HCT116 (cell line): Measurements from ENCODE around the gene HOXD13. TPM values are rescaled to one million over a fixed set of nuclear protein-coding genes. Genes with fewer than 3 reads are reported as not detected.

ENCODE experiments used
- ATAC-seq: fragments of 200-7000 bp; cut with Tn5 transposase; 2 replicates; pipeline ENCODE4 v1.9.1; 2020; ENCODE audit warnings: mild to moderate bottlenecking, moderate library complexity
- BruUV-seq: library from RNA; stranded (reverse); fragments of 400-500 nt; replicated peaks from 2 replicates; lab custom pipeline; 2021; lab: Mats Ljungman, UMichigan
- CTCF ChIA-PET: fragments of 300-600 bp; sonication (Branson Sonifier 250); formaldehyde crosslinking; loops from one replicate; lab custom pipeline; 2021; ENCODE audit warnings: antibody characterized with exemption; lab: Charles Lee
- POLR2A ChIA-PET: fragments of 300-600, 350-600 bp; sonication (Branson Sonifier 250); formaldehyde crosslinking; loops from one replicate; lab custom pipeline; 2021; ENCODE audit warnings: antibody characterized with exemption; lab: Charles Lee
- RAD21 ChIA-PET, 2 experiments: fragments of 300-600 bp; sonication (Branson Sonifier 250); formaldehyde crosslinking; loops; one replicate each; lab custom pipeline; 2023; ENCODE audit warnings: low total read pairs in 2 of 2; ENCODE audit not compliant: uncharacterized antibody in 2 of 2, unreplicated experiment in 2 of 2, low non-redundant PET in 1 of 2; lab: Charles Lee
- DNase-seq: peaks from one replicate; pipeline ENCODE4 v3.0.0-alpha.2; 2010; ENCODE audit warnings: low read depth, low spot score
- H2AFZ ChIP-seq: fragments of 200-600 bp; shearing (Covaris generic), sonication (generic); 2 replicates; pipeline ENCODE4 v1.6.1; 2017; ENCODE audit warnings: low read depth, mixed run types, mixed read lengths, antibody characterized with exemption, low read length; ENCODE audit not compliant: poor library complexity, severe bottlenecking
- H3K27ac ChIP-seq: 2 replicates; pipeline ENCODE4 v1.5.1; 2012; ENCODE audit warnings: low read depth, low read length
- H3K27me3 ChIP-seq: fragments of 200-600 bp; sonication (generic); 2 replicates; pipeline ENCODE4 v1.6.1; 2016; ENCODE audit warnings: mixed run types, low read length, mixed read lengths; ENCODE audit not compliant: insufficient read depth
- H3K36me3 ChIP-seq, 2 experiments: fragments of 200-500 bp in 1 of 2; fragments of 200-600 bp in 1 of 2; sonication (Bioruptor generic) in 1 of 2; sonication (generic) in 1 of 2; 2 replicates each; pipeline versions ENCODE4 v1.5.1 to v1.6.1; 2014 to 2016; ENCODE audit warnings: low read length in 2 of 2, inconsistent platforms in 1 of 2, mixed read lengths in 1 of 2, mixed run types in 1 of 2; ENCODE audit not compliant: insufficient read depth in 2 of 2, control insufficient read depth in 1 of 2
- H3K4me1 ChIP-seq, 2 experiments: fragments of 200-600 bp in 1 of 2; sonication (generic) in 1 of 2; 2 replicates each; pipeline versions ENCODE4 v1.5.1 to v1.6.1; 2012 to 2017; ENCODE audit warnings: low read length in 2 of 2, inconsistent platforms in 1 of 2, mild to moderate bottlenecking in 1 of 2, mixed read lengths in 1 of 2, mixed run types in 1 of 2, moderate library complexity in 1 of 2; ENCODE audit not compliant: insufficient read depth in 2 of 2, control insufficient read depth in 1 of 2
- H3K4me2 ChIP-seq: fragments of 200-600 bp; sonication (generic); 2 replicates; pipeline ENCODE4 v1.6.1; 2017; ENCODE audit warnings: mixed run types, low read length, mixed read lengths
- H3K4me3 ChIP-seq, 2 experiments: fragments of 200-600 bp in 1 of 2; sonication (generic) in 1 of 2; replicated peaks in 1 of 2; 2 replicates each; pipeline ENCODE4 v1.5.1; 2011 to 2016; ENCODE audit warnings: low read length in 2 of 2, control low read depth in 1 of 2, low read depth in 1 of 2, mild to moderate bottlenecking in 1 of 2, mixed read lengths in 1 of 2, mixed run types in 1 of 2
- H3K79me2 ChIP-seq: fragments of 200-600 bp; sonication (generic); 2 replicates; pipeline ENCODE4 v1.6.1; 2017; ENCODE audit warnings: mild to moderate bottlenecking, mixed run types, low read length, moderate library complexity, mixed read lengths; ENCODE audit not compliant: insufficient read depth
- H3K9ac ChIP-seq: fragments of 200-600 bp; sonication (generic); 2 replicates; pipeline ENCODE4 v1.6.1; 2016; ENCODE audit warnings: low read length, mixed read lengths
- H3K9me2 ChIP-seq: fragments of 200-600 bp; sonication (generic), shearing (Covaris generic); 2 replicates; pipeline ENCODE4 v1.6.1; 2017; ENCODE audit warnings: mixed run types, mild to moderate bottlenecking, moderate library complexity; ENCODE audit not compliant: insufficient read depth
- H3K9me3 ChIP-seq, 2 experiments: fragments of 200-500 bp in 1 of 2; fragments of 200-600 bp in 1 of 2; sonication (Bioruptor generic) in 1 of 2; sonication (generic) in 1 of 2; 2 replicates each; pipeline ENCODE4 v1.6.1; 2014 to 2017; ENCODE audit warnings: low read length in 2 of 2, mixed read lengths in 2 of 2, inconsistent platforms in 1 of 2, low read depth in 1 of 2, mild to moderate bottlenecking in 1 of 2, mixed run types in 1 of 2, moderate library complexity in 1 of 2; ENCODE audit not compliant: control insufficient read depth in 1 of 2, insufficient read depth in 1 of 2
- H4K20me1 ChIP-seq: fragments of 200-600 bp; sonication (generic), shearing (Covaris generic); 2 replicates; pipeline ENCODE4 v1.6.1; 2017; ENCODE audit warnings: mixed run types, mild to moderate bottlenecking, moderate library complexity; ENCODE audit not compliant: insufficient read depth
- CEBPB ChIP-seq: IDR thresholded peaks from 2 replicates; pipeline ENCODE4 v1.6.1; 2012; ENCODE audit warnings: low read depth
- EGR1 ChIP-seq: IDR thresholded peaks from 2 replicates; pipeline ENCODE4 v1.6.1; 2012; ENCODE audit warnings: low read depth
- ELF1 ChIP-seq: IDR thresholded peaks from 2 replicates; pipeline ENCODE4 v1.6.1; 2012; ENCODE audit warnings: low read depth, borderline replicate concordance
- EZH2phosphoT487 ChIP-seq: fragments of 200-600 bp; IDR thresholded peaks from 2 replicates; pipeline ENCODE4 v1.6.1; 2018; ENCODE audit warnings: antibody characterized with exemption, borderline replicate concordance
- FOSL1 ChIP-seq: IDR thresholded peaks from 2 replicates; pipeline ENCODE4 v1.6.1; 2012; ENCODE audit warnings: low read depth
- POLR2A ChIP-seq: IDR thresholded peaks from 2 replicates; pipeline ENCODE4 v1.7.0; 2011; ENCODE audit warnings: borderline replicate concordance; ENCODE audit not compliant: insufficient read depth, insufficient read length; ENCODE audit errors: extremely low read depth
- POLR2AphosphoS5 ChIP-seq: IDR thresholded peaks from 2 replicates; pipeline ENCODE4 v1.6.1; 2011; ENCODE audit warnings: mild to moderate bottlenecking, low read depth, low read length, moderate library complexity
- SP1 ChIP-seq: IDR thresholded peaks from 2 replicates; pipeline ENCODE4 v1.6.1; 2012; ENCODE audit warnings: low read depth
- SRF ChIP-seq: IDR thresholded peaks from 2 replicates; pipeline ENCODE4 v1.6.1; 2012; ENCODE audit warnings: low read depth
- ZNF274 ChIP-seq: fragments of 200-500 bp; sonication (Bioruptor generic); IDR thresholded peaks from 2 replicates; pipeline ENCODE4 v1.6.1; 2014; ENCODE audit warnings: mild to moderate bottlenecking, low read depth, low read length, inconsistent platforms
- intact Hi-C: fragments of 100-400 bp; cut with micrococcal nuclease; formaldehyde crosslinking; loops from 2 replicates; pipeline ENCODE4 v1.10.0; 2022
- total RNA-seq: library from RNA; stranded (reverse); gene quantifications from one replicate; pipeline ENCODE4 v1.2.1, GENCODE V29; 2021; ENCODE audit not compliant: unreplicated experiment
- TF ChIP-seq, protein P1 (sequence below): IDR thresholded peaks from 2 replicates; pipeline ENCODE4 v1.6.1; 2011; ENCODE audit warnings: mild to moderate bottlenecking, low read length, moderate library complexity; ENCODE audit not compliant: insufficient replicate concordance; ENCODE audit errors: extremely low read depth
- TF ChIP-seq, protein P2 (sequence below): IDR thresholded peaks from 2 replicates; pipeline ENCODE4 v1.6.1; 2012
- TF ChIP-seq, protein P3 (sequence below), 3 experiments: fragments of 200-600 bp in 1 of 3; sonication (generic) in 1 of 3; IDR thresholded peaks in 2 of 3; conservative IDR thresholded peaks in 1 of 3; 2 replicates each; pipeline ENCODE4 v1.5.1; 2012 to 2017; ENCODE audit warnings: low read depth in 2 of 3, low read length in 2 of 3, antibody characterized with exemption in 1 of 3, borderline replicate concordance in 1 of 3, control low read depth in 1 of 3, mild to moderate bottlenecking in 1 of 3, mixed read lengths in 1 of 3, mixed run types in 1 of 3, moderate library complexity in 1 of 3; ENCODE audit not compliant: insufficient read depth in 1 of 3

Gene HOXD13
- total RNA-seq, 1 experiment from 2014 or later: not detected

DNA sequence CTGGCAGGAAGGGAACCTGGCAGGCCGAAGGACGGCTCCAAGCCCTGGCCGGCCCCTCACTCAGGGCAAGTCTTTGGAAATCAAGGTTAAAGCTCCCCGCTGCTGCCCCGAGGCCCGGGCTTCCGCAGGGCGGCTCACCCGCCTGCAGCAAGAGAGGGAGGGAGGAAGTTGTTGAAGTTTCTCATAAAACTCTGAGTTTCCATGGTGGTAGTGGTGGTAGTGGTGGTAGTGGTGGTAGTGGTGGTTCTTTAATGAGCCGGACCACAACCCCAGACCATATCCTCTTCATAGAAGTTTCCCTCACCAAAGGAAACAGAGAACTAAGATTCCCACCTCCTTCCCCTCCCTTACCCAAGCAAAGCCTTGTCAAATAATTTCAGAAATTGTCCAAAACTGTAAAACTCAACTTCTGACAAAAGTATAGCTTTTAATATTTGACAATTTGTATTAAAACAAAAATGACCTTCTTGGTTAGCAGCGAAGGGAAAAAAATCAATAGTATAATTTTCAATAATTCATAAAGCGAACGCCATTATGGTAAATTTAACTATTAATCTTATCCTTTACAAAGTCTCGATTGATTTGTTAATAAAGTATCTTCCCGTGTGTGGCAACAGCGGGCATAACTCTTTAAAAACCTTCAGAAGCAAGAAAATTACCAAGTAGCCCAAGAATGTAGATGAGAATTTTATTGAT lies 22.6 kb downstream of the HOXD13 start (continued):
- TF ChIP-seq, protein P1, sequence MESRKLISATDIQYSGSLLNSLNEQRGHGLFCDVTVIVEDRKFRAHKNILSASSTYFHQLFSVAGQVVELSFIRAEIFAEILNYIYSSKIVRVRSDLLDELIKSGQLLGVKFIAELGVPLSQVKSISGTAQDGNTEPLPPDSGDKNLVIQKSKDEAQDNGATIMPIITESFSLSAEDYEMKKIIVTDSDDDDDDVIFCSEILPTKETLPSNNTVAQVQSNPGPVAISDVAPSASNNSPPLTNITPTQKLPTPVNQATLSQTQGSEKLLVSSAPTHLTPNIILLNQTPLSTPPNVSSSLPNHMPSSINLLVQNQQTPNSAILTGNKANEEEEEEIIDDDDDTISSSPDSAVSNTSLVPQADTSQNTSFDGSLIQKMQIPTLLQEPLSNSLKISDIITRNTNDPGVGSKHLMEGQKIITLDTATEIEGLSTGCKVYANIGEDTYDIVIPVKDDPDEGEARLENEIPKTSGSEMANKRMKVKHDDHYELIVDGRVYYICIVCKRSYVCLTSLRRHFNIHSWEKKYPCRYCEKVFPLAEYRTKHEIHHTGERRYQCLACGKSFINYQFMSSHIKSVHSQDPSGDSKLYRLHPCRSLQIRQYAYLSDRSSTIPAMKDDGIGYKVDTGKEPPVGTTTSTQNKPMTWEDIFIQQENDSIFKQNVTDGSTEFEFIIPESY: no peak
- TF ChIP-seq ZNF274: no peak
- TF ChIP-seq FOSL1: no peak
- TF ChIP-seq, protein P2, sequence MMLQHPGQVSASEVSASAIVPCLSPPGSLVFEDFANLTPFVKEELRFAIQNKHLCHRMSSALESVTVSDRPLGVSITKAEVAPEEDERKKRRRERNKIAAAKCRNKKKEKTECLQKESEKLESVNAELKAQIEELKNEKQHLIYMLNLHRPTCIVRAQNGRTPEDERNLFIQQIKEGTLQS: no peak
- TF ChIP-seq POLR2AphosphoS5: no peak
- TF ChIP-seq, all 23 proteins: peak for 0

DNA sequence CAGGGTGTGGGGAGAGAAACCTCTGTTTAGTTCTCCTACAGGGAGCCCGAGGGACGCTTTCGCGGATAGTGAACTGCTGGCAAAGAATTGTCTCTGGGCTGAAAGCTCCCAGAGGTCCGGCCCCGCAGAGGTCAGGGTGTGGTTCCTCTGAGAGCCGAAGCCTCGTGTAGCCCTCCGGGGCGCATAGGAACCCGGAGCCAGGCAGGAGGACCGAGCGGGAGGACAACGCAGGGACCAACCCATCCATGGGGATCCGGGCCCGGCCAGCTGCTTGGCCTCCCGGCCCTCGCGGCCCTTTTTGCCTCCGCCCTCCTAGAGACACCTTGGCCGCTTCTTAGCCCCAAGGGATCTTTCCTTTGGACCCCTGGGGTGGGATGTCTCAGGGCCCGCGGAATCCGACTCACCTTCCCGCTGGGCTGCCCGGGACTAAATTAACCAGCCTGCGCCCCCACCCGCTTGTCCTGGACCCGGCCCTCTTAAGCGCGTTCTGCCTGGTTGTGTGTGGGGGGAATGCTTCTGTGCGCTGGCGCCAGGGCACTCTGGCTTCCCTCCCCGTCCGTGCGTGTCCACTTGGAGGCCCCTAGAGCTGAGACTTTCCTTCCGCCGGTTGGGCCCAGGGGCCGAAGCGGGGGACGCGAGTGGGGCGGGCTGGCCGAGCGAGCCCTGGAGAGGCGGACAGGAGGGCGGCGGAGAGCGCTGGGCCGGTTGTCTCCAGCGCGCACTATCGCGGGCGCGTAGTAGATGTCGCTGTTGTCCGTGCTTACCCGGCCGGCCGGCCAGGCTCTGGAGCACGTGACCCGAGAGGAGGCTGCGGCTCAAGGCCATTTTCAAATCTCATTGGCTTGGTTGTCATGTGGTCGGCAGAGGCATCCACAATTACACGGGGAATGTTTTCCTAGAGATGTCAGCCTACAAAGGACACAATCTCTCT lies 23.6 kb downstream of the HOXD13 start, which contains the start of gene HOXD10:
Gene HOXD10 (plus strand): TSS at position 896 of the 931 bp plus-strand sequence. CDS start 56 bp downstream, outside the sequence.
- Histone ChIP-seq H3K36me3 (no peaks in the 10 kb centered on the region), H3K4me1 (peaks cover 0 to 11% of the 10 kb centered on the region in 2 experiments; a peak in 1 of 4 replicates), H3K4me2 (no peak within 1 kb of the TSS), H2AFZ (no peak within 1 kb of the TSS), H3K4me3 (no peak within 1 kb of the TSS), H3K9me3 (no peaks in the 10 kb centered on the region), H3K79me2 (no peaks in the 10 kb centered on the region), H3K27me3 (no peaks in the 10 kb centered on the region), H3K9me2 (no peaks in the 10 kb centered on the region), H4K20me1 (no peaks in the 10 kb centered on the region), H3K27ac (no peak within 1 kb of the TSS), H3K9ac (no peak within 1 kb of the TSS)
- TF ChIP-seq ELF1 (no peak), EZH2phosphoT487 (no peak), POLR2A (no peak), SP1 (no peak), SRF (no peak), EGR1 (no peak), CEBPB (no peak)
- TF ChIP-seq, protein P3, sequence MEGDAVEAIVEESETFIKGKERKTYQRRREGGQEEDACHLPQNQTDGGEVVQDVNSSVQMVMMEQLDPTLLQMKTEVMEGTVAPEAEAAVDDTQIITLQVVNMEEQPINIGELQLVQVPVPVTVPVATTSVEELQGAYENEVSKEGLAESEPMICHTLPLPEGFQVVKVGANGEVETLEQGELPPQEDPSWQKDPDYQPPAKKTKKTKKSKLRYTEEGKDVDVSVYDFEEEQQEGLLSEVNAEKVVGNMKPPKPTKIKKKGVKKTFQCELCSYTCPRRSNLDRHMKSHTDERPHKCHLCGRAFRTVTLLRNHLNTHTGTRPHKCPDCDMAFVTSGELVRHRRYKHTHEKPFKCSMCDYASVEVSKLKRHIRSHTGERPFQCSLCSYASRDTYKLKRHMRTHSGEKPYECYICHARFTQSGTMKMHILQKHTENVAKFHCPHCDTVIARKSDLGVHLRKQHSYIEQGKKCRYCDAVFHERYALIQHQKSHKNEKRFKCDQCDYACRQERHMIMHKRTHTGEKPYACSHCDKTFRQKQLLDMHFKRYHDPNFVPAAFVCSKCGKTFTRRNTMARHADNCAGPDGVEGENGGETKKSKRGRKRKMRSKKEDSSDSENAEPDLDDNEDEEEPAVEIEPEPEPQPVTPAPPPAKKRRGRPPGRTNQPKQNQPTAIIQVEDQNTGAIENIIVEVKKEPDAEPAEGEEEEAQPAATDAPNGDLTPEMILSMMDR (IDR thresholded peaks at IDR 0.05 in 2 of 3, conservative IDR thresholded peaks at IDR 0.05 in 1 of 3; ENCODE audit: borderline replicate concordance in 1 of 3, insufficient read depth in 1 of 3, low read depth in 2 of 3, low read length in 2 of 3): no peak
- TF ChIP-seq, protein P2: no peak
- TF ChIP-seq, protein P1: no peak
- ChIA-PET POLR2A (no interaction called here), RAD21 (no interaction called here), CTCF (no interaction called here)
- ATAC-seq: no peak
- DNase-seq: no peak
- intact Hi-C loops: no loop called here
- BruUV-seq: no TSS peak
